Gastroesophageal sphincter (tissue), 4 donors: ENCODE data around the gene SMIM38. TPM values are rescaled to one million over a fixed set of nuclear protein-coding genes. Genes with fewer than 3 reads are reported as not detected.

Experiments used
- ATAC-seq: fragments of 150-250 bp; one replicate; pipeline ENCODE4 v1.9.1; 2016; ENCODE audit warnings: mild to moderate bottlenecking, moderate library complexity
- H3K27ac ChIP-seq, 4 donors: fragments of 200-600 bp; sonication (generic) in 3 of 4; 1 replicate in 3 of 4; 2 replicates in 1 of 4; pipeline ENCODE4 v1.5.1; 2016 to 2019
- H3K27me3 ChIP-seq: fragments of 200-600 bp; sonication (generic); one replicate; pipeline ENCODE4 v1.5.1; 2019
- H3K36me3 ChIP-seq, 2 donors: fragments of 200-600 bp; sonication (generic); one replicate each; pipeline ENCODE4 v1.5.1; 2019; ENCODE audit warnings: control low read depth in 1 of 2
- H3K4me1 ChIP-seq, 3 donors: fragments of 200-600 bp; sonication (generic); 1 replicate in 2 of 3; 2 replicates in 1 of 3; pipeline ENCODE4 v1.5.1; 2016 to 2019; ENCODE audit warnings: control low read depth in 2 of 3
- H3K4me3 ChIP-seq, 2 donors: fragments of 200-600 bp; sonication (generic); one replicate each; pipeline ENCODE4 v1.5.1; 2019; ENCODE audit warnings: mild to moderate bottlenecking in 1 of 2, moderate library complexity in 1 of 2
- H3K9me3 ChIP-seq, 3 donors: fragments of 200-600 bp; sonication (generic); one replicate each; pipeline ENCODE4 v1.5.1; 2017 to 2019; ENCODE audit warnings: control low read depth in 2 of 3
- EP300 ChIP-seq: sonication (generic); formaldehyde crosslinking; IDR thresholded peaks from one replicate; pipeline ENCODE4 v1.6.1; 2017; ENCODE audit warnings: antibody characterized with exemption, mild to moderate bottlenecking
- POLR2A ChIP-seq, 2 donors: fragments of 450-650 bp; IDR thresholded peaks; one replicate each; pipeline ENCODE4 v1.6.1; 2017; ENCODE audit warnings: antibody characterized with exemption in 2 of 2, mild to moderate bottlenecking in 2 of 2, moderate library complexity in 1 of 2
- POLR2AphosphoS5 ChIP-seq: sonication (generic); formaldehyde crosslinking; IDR thresholded peaks from one replicate; pipeline ENCODE4 v1.6.1; 2017; ENCODE audit warnings: antibody characterized with exemption
- WGBS, 2 donors: methylation state at CpG; one replicate each; pipeline ENCODE4 v1.1.5; 2018; ENCODE audit warnings: low coverage in 1 of 2; 5-methylcytosine and 5-hydroxymethylcytosine counted together
- total RNA-seq, 4 donors: library from RNA; depleted of rRNA; stranded (reverse); fragments of >200 nt; gene quantifications; one replicate each; pipeline ENCODE4 v1.1.0, GENCODE V29; 2016
- TF ChIP-seq, protein P1 (sequence below), 4 experiments: fragments of 200-600 bp in 2 of 4; fragments of 450-650 bp in 2 of 4; sonication (generic) in 1 of 4; IDR thresholded peaks; one replicate each; pipeline ENCODE4 v1.5.1; 2017 to 2019; ENCODE audit warnings: antibody characterized with exemption in 4 of 4, mild to moderate bottlenecking in 2 of 4, moderate library complexity in 2 of 4

The SMIM38 gene
- total RNA-seq, 4 donors from 2014 or later: 1.2 to 2.3 (median 1.3) TPM

DNA sequence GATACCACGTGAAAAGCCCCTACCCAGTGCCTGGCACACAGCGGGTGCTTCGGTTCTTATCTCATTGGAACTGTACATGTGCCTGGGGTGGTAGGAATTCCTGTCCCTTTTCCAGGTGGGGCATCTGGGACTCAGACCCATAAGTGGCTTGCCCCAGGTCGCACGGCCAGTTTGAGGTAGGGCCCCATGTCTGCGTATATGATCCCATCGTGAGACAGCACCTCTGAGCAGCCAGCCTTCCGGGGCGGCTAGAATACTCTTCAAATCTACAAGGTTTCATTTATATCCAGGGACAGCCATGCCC is 33.5 kb upstream of the SMIM38 start:
- no peak for ATAC-seq
- Histone ChIP-seq H3K4me1 (peaks cover 4 to 37% (median 23%) of the 10 kb centered on the region in 3 donors), H3K27ac (peak overlapping the region in 3 of 4 donors; percentile 76 to 86 (median 80)), H3K9me3 (peaks cover 0 to 5% (median 0%) of the 10 kb centered on the region in 3 donors), H3K27me3 (no peaks in the 10 kb centered on the region), H3K36me3 (peaks cover 0 to 6% of the 10 kb centered on the region in 2 donors), H3K4me3 (no peak overlapping the region)
- WGBS, 2 donors: 79 to 100% methylated on average over 1 to 3 of the region's 9 CpGs
- no peak for TF ChIP-seq POLR2AphosphoS5
- no peak for TF ChIP-seq POLR2A (IDR thresholded peaks at IDR 0.05)
- TF ChIP-seq EP300: no peak
- TF ChIP-seq, protein P1, sequence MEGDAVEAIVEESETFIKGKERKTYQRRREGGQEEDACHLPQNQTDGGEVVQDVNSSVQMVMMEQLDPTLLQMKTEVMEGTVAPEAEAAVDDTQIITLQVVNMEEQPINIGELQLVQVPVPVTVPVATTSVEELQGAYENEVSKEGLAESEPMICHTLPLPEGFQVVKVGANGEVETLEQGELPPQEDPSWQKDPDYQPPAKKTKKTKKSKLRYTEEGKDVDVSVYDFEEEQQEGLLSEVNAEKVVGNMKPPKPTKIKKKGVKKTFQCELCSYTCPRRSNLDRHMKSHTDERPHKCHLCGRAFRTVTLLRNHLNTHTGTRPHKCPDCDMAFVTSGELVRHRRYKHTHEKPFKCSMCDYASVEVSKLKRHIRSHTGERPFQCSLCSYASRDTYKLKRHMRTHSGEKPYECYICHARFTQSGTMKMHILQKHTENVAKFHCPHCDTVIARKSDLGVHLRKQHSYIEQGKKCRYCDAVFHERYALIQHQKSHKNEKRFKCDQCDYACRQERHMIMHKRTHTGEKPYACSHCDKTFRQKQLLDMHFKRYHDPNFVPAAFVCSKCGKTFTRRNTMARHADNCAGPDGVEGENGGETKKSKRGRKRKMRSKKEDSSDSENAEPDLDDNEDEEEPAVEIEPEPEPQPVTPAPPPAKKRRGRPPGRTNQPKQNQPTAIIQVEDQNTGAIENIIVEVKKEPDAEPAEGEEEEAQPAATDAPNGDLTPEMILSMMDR (IDR thresholded peaks at IDR 0.05): no peak

DNA sequence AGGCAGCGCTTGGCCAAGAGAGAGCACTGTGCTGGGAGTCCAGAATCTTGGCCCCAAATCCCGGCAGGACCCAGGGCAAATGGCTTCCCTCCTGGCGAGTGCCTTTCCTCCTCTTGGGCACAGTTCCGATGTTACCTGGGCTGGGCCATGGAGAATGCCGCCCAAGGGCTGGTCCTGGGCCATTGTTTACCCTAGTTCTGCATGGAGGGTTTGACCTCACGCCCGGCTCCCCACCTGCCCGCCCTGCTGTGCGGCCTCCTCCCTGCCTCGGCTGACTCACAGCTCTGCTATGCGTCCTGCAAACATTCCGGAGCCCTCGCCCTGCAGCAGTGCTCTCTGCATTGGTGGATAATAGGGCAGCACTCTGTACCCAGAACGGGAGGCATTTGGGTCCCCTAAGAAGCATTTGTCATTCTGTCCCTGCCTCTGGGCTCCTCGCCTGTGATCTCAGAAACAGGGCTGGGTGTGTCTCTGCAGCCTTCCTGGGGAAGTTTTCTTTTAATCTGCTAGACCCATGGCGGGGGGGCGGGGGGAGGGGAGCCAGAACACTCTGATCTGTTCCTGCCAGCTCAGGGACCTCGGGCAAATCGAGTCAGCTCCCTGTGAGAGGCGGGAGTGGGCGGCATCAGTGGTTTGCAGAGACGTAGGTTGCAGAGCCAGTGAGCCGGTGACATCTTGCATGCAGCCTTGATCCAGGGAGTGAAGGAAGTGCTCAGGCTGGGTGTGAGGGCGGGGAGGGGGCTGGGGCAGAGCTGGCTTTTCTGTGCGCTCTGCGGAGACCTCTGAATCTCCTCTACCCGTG is 32.9 kb upstream of the SMIM38 start:
- H3K4me3 ChIP-seq: no peak overlapping the region
- H3K27ac ChIP-seq: peak overlapping the region in 3 of 4 donors; percentile 76 to 86 (median 80)
- ATAC-seq: peak; percentile 89
- 3% methylated on average over 6 of the region's 27 CpGs; no CpG with 5 or more reads in 1 of the 2 donors for WGBS, 2 donors
- TF ChIP-seq POLR2A (IDR thresholded peaks at IDR 0.05): no peak
- peak; percentile 71 for TF ChIP-seq POLR2AphosphoS5
- H3K4me1 ChIP-seq: peaks cover 4 to 40% (median 23%) of the 10 kb centered on the region in 3 donors
- H3K36me3 ChIP-seq: peaks cover 0 to 6% of the 10 kb centered on the region in 2 donors
- H3K27me3 ChIP-seq: no peaks in the 10 kb centered on the region
- H3K9me3 ChIP-seq: peaks cover 0 to 7% (median 0%) of the 10 kb centered on the region in 3 donors

DNA sequence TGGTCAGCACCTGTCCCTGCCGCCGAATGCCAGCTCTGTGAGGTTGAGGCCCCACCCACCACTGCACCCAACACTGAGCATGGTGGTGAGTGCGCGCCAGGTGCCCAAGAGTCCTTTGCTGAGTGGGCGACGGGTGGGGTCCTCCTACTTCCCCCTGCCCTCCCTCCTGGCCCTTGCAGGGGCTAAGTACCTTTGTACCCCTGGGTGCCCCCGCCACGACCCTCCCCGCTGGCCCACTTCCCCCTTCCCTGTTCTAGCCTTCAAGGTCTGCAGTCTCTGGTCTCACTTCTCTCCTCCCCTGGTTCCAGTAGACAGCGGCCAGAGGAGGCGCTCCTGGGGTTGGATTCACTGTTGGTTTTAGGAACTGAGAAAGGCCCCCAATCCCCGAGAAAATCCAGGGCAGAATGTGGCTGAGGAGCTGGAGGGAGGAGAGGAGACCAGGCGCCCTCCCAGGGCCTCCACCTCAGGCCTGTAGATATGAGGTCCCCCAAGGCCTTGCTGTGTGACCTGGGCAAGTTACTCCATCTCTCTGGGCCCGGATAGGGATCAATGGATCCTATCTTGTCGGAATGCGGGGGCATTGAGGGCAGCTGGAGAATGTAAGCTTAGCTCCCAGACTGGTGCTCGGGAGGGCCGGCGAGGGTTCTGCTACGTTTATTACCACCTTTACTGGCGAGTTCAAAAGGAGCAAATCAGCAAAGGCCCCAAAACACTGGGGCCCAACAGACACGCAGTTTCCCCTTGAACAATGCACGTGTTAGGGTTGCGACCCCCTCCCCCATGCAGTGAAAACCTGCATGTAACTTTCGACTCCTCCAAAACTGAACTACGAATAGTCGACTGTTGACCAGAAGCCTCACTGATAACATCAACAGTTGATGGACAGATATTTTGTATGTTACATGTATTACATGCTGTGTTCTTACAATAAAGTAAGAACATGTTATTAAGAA is 31.9 kb upstream of the SMIM38 start:
- Histone ChIP-seq H3K4me3 (no peak overlapping the region), H3K27ac (peak overlapping the region in 3 of 4 donors; percentile 76 to 86 (median 80)), H3K36me3 (peaks cover 0 to 6% of the 10 kb centered on the region in 2 donors), H3K27me3 (no peaks in the 10 kb centered on the region), H3K4me1 (peaks cover 4 to 40% (median 23%) of the 10 kb centered on the region in 3 donors), H3K9me3 (peaks cover 0 to 12% (median 0%) of the 10 kb centered on the region in 3 donors)
- TF ChIP-seq EP300 (no peak), POLR2AphosphoS5 (no peak), POLR2A (IDR thresholded peaks at IDR 0.05) (no peak)
- TF ChIP-seq, protein P1 (IDR thresholded peaks at IDR 0.05): no peak
- ATAC-seq: no peak
- 84 to 89% methylated on average over 4 to 10 of the region's 27 CpGs for WGBS, 2 donors

DNA sequence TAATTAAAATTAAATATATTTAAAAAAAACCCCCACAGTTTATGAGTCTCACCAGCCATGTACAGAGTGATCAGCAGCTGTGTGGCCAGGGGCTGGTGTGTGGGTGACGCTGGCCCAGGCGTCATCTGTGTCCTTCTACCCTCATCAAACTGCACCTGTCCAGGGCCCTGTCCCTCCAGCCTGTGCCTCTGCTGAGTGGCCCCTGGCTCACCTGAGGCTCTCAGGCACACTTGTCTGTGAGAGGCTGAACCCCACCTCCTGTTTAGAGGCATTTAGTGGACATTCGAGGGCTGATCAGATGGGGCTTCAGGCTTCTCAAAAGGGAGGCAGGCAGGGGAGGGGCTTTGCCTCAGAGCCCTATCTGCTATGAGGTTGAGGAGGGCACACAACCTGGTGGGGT is 29.9 kb upstream of the SMIM38 start:
- Histone ChIP-seq H3K27ac (peak overlapping the region in 2 of 4 donors; percentile 12 to 30), H3K27me3 (no peaks in the 10 kb centered on the region), H3K4me1 (peaks cover 4 to 40% (median 23%) of the 10 kb centered on the region in 3 donors), H3K9me3 (peaks cover 0 to 7% (median 0%) of the 10 kb centered on the region in 3 donors), H3K36me3 (no peaks in the 10 kb centered on the region), H3K4me3 (no peak overlapping the region)
- WGBS, 2 donors: 95% methylated on average over 2 of the region's 3 CpGs; no CpG with 5 or more reads in 1 of the 2 donors
- no peak for ATAC-seq
- TF ChIP-seq, protein P1 (IDR thresholded peaks at IDR 0.05): no peak
- TF ChIP-seq POLR2AphosphoS5 (no peak), EP300 (no peak), POLR2A (IDR thresholded peaks at IDR 0.05) (no peak)

DNA sequence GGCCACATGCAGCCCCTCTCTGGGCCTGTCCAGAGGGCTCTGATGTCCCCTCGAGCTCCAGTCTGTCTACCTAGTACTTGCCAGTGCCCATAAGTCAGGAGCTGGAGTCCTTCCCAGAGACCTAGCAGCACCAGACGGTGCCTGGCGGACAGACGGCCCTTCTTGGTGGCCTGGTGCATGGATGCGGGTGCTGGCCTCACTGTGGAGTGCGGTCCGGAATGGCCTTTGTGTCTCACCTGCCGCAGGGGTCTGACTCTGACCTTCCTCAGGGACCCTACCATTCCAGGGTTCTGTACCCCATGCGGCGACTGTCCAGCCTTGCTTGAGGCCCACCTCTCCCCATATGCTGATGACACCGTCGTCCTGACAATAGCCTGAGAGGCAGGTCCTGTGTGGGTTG is 29.4 kb upstream of the SMIM38 start:
- Histone ChIP-seq H3K9me3 (peaks cover 0 to 7% (median 0%) of the 10 kb centered on the region in 3 donors), H3K4me1 (peaks cover 4 to 41% (median 26%) of the 10 kb centered on the region in 3 donors), H3K27ac (peak overlapping the region in 3 of 4 donors; percentile 12 to 54 (median 30)), H3K4me3 (no peak overlapping the region), H3K27me3 (no peaks in the 10 kb centered on the region), H3K36me3 (no peaks in the 10 kb centered on the region)
- no CpG with 5 or more reads among the region's 12 CpGs for WGBS, 2 donors
- ATAC-seq: no peak
- TF ChIP-seq, protein P1 (IDR thresholded peaks at IDR 0.05): no peak
- no peak for TF ChIP-seq POLR2A (IDR thresholded peaks at IDR 0.05)
- TF ChIP-seq POLR2AphosphoS5: no peak
- no peak for TF ChIP-seq EP300
